NCI-H1694 treated with DMSO at 0.1 percent for 48 hours (cell line): ENCODE results near the gene OGA.

Experiments used
- DNase-seq: peaks from one replicate; lab custom pipeline; 2025; lab: John Stamatoyannopoulos, UW

The OGA gene

DNA sequence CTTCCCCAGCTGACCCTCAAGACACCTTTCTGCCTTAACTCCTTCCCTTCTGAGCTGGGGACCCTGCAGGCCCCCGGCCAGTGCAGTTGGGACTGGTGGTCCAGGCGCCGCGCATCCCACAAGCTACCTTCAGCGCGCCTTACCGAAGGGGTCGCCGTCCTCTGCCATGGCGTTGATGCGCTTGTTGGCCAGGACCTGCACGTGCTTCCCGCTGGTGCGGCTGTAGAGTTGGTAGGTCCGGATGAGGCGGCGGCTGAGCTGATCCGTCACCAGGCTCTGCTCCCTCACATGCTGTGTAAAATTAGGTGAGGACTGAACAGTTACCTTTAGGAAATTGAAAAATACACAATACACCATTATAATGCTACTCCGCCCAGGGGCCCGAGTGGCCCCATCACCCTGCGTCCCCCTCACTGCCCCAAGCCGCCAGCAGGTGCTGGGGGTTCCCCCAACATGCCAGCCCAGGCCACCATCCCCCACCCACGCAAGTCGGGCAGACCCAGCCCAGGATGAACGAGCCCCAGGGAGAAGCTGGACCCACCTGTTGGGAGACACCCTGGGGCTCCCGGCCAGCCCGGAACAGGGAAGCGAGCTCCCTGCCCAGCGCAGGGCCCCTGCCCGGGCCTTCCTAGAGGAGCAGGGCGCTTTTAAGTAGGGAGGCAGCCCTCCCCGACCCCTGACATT lies 43.5 kb downstream of the OGA start:
- no peak for DNase-seq

- DNase-seq: no peak
Observed at GRCh38 chr10:101773923-101774588, 44.2 kb downstream of the OGA start.

DNA sequence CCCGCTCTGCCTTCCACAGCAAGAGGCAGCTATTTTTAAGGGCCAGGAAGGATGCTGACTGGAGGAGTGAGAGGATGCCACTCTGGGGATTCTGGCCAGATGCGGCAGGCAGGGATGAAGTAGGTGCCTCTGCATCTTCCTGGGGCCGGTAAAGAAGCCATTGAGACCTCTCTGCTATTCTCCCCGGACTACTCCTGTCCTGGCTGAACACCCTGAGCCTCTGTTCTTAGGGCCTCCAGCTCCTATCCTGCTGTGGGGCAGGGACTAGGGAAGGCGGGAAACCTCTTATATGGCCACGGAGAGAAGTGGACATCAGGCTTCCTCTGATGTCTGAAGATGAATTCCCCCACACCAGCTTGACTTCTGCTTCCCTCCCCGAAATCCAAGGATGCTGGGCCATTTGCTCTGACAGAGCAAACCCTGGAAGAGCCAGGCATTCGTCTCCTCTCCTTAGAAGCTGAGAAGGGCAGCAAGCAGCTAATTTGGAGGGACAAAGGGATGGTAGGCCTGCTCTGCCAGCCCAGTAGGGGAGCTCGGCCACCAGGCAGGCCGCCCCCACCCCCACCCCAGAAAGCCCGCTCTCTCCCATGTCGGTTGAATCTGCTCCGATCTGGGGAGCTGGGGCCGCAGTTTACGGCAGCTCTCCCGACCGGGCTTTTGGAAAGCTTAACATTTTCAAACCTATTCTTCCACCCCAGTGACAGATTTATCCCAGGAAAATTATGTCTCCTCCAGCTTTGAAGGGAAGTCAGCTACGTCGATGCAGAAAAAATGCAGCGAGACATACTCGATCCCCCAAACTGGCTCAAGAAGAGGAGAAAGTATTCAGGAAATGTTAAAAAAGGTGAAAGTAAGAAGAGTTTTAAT lies 45.1 kb downstream of the OGA start:
- DNase-seq: no peak

GRCh38 chr10:101772017-101772894 lies 46.0 kb downstream of the OGA start:
- DNase-seq: no peak

DNA sequence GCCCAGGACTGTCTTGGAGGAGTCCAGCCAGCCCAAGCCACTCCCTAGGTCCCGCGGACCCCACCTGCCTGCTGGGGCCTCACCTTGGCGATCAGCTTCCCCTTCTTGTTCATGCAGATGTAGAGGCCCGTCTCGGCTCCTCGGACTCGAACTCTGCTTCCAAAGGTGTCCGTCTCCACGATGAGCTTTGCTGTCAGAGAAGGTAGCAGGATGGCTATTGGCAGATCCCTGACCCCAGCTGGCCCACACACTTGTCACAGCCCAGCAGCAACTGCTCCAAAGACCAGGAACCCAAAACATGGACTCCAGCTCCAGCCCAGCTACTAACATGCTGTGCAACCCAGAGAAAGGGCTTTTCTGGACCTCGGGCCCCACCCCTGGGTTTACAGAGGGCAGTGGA lies 46.9 kb downstream of the OGA start:
- no peak for DNase-seq

- no peak for DNase-seq
Observed at GRCh38 chr10:101770331-101771215, 47.7 kb downstream of the OGA start.

DNA sequence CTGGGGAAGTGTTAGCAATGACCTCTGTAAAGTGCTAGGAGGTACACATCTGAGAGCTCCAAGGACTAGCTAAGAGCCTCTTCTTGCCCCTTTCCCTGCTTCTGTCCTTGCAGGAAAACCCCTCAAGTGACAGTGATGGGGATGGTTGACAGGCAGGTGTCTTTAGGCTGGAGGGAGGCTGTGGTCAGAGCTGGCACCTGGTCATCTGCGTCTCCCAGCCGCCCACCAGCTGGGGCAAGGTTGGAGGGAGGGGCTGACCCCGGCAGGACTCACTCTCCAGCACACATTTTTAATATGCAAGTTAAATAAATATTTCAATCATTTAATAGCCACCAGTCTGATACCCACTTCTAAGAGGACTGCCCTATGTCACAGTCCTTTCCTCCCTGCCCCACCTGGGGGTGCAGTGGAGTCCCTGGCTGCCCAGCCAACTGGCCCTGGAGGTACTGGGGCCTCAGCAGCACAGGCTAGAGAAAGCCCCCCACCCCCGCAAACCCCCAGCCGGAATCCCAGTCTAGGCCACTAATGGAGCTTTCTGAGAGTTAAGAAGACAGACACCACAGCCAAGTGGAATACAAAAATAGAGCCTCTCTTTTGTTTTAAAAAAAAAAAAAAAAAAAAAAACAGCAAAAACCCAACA lies 48.6 kb downstream of the OGA start:
- no peak for DNase-seq

DNA sequence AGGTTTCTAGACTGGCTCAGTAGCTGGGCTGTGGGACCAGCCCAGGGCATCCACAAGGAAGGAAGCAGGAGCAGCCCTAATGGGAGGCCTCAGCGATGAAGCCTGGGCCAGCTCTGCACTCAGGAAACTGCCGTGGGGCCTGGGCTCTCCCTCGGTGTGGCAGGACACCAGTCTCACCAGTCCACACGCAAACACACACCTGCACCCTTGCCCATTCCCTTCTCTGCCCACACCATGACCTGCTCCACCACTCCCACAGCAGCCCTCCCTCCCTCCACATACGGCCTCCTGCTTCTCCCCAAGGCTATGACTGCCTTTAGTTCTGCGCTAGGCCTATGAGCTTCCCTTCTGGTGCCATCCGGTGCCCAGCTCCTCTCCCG lies 49.5 kb downstream of the OGA start:
- no peak for DNase-seq

DNA sequence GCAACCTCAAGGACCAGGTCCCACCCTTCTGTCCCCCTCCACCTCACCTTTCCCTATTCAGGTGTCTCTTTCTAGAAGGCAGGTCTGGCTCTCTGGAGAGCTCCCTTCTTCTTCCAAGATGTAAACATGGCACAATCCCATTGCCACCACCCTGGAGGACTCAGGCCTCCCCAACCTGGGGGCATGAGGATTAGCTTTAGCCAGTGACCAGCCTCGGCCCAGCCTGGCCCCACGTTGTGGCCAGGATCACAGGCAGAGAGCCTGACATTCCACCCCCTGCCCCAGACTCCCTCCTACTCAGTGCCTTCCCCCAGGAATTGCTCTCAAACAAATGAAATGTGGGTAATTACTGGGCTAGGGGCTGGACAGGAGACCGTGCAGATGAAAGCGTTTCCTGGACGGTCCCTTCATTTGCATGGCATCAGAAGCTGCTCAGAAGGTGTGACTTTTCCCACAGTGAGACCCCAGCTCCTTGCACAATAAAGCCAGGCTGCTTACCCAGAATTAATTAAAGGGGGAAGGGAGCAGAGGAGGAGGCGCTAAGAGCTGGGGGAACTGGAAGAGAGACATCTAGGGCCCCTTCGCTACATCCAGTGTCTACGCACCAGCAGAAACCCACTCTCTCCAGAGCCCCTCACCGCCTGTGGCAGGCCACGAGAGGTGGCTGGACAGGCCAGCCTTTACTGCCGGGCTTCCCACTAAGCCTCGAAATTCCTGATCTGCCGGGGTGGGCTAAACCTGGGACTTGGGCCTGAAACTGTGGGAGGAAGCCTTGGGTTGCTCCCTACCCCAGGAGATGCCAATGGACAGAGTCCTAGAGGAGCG lies 50.1 kb downstream of the OGA start:
- DNase-seq: no peak

DNA sequence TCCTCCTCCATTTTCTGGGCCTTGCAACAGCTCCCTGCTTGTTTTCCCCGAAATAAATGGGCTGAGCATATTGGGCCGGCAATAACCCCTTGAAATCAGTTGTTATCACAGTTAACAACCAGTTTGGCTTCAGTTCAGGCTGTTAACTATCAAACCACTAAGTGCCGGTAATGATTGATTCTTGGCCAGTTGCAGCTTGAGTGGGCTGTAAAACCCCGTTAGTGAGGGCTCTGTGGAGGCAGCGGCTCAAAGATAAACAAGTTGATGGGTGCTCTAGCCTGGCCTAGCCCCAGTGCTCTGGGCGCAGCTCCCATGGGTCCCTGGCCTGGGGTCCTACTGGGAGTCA lies 50.7 kb downstream of the OGA start:
- no peak for DNase-seq

DNA sequence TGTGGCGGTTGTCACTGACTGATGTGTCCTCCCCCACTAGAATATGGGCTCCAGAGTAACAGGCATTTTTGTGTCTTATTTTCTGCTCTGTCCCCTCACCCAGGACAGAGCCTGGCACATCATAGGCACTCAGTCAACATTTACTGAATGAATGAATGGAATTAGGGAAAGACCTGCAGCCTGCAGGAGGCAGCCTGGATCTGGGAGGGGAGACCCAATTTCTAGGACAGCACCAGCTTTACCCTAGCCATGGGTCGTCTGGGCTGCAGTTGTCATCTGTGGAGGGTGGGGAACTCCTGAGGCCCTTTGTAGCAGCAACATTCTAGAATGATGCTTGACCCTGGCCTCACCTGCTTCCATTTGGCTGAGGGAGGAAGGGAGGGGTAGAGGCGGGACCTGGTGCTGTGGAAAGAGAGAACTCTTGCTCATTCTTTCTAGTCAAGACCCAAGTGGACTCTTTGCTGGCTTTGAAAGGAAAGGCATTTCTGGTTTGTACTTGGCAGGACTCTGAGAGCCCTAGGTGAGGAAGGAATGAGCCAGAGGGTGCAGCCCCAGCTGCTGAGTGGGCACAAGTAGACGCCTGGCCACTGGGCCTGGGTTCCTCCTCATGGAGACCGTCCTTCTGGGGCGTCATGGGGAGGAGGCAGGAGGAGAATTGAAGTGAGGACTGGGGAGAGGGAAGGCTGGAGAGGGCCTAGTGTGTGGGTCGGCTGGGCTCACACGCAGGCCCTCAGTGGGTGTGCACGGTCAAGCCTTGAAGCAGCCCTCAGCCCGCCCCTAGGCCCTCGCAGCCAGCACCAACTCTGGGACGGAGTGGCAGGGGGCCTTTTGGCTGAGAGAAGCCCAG lies 51.3 kb downstream of the OGA start:
- DNase-seq: no peak

DNA sequence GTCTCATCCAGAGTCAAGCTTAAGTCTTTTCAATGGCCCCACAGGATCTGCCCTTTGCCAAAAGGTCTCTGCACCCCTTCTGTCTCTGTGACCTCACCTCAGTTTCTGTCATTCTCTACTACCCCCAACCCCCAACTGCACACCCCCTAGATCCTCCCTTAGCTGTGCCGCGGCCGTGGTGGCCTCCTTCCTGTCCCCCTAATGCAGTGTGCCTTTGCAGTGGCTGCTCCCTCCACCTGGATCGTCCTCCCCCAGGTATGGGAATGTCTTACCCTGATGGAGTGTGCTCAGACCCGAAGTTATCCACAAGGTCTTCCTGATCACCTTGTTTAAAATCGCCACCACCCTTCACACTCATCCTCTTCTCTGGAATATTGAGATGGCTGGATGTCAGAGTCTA lies 51.9 kb downstream of the OGA start:
- no peak for DNase-seq

DNA sequence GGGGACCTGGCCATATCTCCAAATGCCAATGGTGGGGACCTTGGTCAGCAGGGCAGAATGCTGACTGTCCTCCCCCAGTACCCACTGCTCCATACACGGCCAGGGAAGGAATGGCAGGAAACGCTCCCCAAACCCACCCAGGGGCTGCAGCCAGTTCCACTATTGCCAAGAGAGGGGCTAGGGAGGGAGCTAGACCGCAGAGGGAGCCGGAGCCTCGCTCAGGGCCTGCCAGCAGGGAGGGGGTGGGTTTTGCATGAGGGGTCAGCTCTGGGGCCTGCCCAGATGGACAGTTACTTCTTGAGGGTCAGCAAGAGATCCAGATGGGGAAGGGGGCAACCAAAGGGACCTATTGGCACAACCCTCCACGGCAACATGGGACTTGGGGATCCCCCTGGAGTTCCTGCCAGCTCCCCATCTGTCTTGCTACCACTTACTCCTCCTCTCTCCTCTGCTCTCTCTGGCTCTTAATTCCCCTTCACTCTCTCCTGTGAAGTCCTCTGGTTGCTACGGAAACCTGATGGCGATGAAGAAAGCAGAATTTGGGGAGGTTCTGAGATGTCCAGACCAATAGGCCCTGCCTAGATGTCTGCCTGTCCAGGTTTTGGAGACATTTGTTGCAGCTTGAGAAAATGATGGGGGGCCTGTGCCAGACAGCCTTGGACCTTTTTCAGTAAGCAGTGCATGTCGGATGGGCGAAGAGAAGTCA lies 55.0 kb downstream of the OGA start:
- no peak for DNase-seq

GRCh38 chr10:101762736-101763135 lies 55.5 kb downstream of the OGA start:
- DNase-seq: no peak

DNA sequence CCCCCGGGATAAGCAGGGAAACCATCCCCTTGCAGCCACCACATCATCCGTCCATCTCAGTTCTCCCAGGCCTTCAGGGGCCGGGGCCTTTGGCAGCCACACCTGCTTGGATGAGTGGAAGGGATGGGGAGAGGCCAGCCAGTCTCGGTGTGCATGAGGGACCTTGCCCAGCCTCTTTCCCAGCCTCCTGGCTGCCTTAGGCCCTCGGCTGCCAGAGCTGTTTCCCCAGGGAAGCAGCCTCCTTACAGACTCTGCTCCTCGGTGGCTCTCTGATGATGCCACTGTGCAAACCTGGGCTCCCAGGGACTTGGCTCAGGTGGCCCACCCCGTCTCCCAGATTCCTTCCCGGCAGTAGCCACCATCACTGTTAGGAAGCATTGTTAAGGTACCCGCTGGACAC lies 57.0 kb downstream of the OGA start:
- DNase-seq: no peak

GRCh38 chr10:101760510-101760909 lies 57.7 kb downstream of the OGA start:
- no peak for DNase-seq

- DNase-seq: no peak
Observed at GRCh38 chr10:101759309-101760247, 58.7 kb downstream of the OGA start.
